GM20000 (cell line): ENCODE data around the gene CTNNBIP1.

Source experiments
- DNase-seq: peaks from one replicate; pipeline ENCODE4 v3.0.0; 2012; ENCODE audit warnings: low spot score
- TF ChIP-seq, protein P1 (sequence below): IDR thresholded peaks from 2 replicates; pipeline ENCODE4 v1.5.1; 2012; ENCODE audit warnings: mild to moderate bottlenecking, control low read depth; ENCODE audit errors: extremely low read depth, missing control alignments

Gene CTNNBIP1

GRCh38 chr1:9883585-9884449 lies 26.3 kb downstream of the CTNNBIP1 start:
- DNase-seq = no peak

GRCh38 chr1:9882945-9883303 lies 27.1 kb downstream of the CTNNBIP1 start:
- no peak for DNase-seq

More at GRCh38 chr1:9883585-9884449, 26.3 kb downstream of the CTNNBIP1 start:
- TF ChIP-seq, protein P1, sequence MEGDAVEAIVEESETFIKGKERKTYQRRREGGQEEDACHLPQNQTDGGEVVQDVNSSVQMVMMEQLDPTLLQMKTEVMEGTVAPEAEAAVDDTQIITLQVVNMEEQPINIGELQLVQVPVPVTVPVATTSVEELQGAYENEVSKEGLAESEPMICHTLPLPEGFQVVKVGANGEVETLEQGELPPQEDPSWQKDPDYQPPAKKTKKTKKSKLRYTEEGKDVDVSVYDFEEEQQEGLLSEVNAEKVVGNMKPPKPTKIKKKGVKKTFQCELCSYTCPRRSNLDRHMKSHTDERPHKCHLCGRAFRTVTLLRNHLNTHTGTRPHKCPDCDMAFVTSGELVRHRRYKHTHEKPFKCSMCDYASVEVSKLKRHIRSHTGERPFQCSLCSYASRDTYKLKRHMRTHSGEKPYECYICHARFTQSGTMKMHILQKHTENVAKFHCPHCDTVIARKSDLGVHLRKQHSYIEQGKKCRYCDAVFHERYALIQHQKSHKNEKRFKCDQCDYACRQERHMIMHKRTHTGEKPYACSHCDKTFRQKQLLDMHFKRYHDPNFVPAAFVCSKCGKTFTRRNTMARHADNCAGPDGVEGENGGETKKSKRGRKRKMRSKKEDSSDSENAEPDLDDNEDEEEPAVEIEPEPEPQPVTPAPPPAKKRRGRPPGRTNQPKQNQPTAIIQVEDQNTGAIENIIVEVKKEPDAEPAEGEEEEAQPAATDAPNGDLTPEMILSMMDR = no peak

DNA sequence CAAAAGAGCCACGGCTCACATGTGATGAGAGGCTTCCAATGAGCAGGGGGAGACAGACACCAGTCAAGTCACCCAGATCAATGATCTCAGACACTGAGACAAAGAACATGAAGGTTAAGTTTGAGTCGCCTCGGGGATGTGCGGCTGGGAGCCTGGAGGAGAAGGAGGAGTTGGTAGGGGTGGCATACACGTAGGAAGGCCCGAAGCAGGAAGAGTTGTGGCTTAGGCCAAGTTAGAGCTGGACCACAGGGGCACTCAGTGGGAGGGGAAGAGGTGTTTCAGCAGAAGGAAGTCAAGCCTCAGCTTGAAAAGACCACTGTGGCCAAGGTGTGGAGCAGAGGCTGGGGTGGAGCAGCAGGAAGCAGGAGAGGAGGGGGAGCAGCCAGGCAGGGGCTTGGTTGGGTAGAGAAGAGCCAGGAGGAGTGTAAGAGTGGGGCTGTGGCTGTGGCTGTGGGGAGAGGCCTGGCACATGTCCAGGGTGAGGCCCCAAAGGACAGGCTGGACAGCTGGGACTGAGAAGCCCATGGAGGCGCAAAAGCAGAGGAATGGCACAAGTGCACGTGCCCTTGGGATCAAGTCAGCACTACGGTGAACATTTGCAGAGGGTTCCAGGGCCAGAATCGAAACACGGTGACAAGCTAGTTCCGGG lies 27.6 kb downstream of the CTNNBIP1 start:
- TF ChIP-seq, protein P1 = no peak
- DNase-seq = no peak

More at GRCh38 chr1:9882945-9883303, 27.1 kb downstream of the CTNNBIP1 start:
- TF ChIP-seq, protein P1 = no peak

DNA sequence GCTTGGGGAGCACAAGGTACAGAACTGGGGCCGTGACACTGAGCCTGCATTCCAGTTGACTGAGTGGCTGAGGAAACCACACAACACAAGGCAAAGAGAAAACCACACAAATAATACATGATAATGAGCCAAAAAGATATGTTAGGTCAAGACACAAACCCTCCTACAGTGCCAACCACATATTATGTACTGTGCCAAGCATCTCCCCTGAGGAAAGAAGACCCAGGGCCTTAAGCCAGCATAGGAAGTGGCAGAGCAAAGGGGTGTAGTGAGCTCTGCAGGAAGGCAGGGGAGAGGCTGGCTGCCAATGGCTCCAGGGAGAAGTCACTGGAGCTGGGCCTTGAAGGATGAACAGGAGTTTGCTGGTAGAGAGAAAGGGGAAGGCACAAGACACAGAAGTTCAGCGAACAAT lies 28.2 kb downstream of the CTNNBIP1 start:
- DNase-seq = no peak

GRCh38 chr1:9878404-9878803 lies 31.7 kb downstream of the CTNNBIP1 start:
- TF ChIP-seq, protein P1 = no peak
- no peak for DNase-seq

More for the DNA sequence above, 28.2 kb downstream of the CTNNBIP1 start:
- TF ChIP-seq, protein P1 = no peak

DNA sequence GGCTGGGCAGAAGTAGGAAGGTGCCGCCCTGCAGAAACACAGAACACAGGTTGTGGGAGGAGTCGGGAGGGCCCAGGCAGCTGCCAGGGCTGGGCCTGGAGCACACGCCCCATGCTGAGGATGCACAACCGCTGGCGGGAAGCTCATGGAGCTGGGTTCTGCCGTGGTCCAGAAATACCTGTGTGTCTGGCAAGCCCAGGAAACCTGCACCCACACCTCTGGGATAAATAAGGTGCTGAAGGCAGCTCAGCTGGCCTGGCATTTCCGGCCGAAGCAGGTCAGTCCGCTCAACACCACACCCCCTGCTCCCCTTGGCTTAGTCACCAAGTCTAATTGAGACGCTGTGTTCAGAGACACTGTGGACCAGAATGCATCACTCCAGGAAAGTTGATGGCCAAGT lies 32.1 kb downstream of the CTNNBIP1 start:
- TF ChIP-seq, protein P1 = no peak
- no peak for DNase-seq

DNA sequence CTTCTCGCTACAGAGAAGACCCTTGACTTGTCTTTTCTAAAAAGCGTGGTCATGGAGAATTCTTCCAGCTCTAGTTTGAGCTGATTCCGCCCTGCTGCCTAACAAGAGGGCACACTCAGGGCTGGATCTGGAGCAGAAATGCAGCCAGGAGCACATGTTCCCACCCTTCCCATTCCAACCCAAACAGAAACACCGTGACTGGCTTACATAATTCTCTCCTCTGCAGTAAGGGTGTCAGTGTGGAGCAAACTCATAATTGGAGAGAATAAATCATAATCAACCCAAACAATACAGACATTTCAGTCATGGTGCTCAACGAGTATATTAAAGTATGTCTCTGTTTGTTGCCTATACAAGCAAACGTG lies 34.5 kb downstream of the CTNNBIP1 start:
- DNase-seq = no peak
- TF ChIP-seq, protein P1 = no peak
